Measurements from ENCODE around the gene DNM1.

DNA sequence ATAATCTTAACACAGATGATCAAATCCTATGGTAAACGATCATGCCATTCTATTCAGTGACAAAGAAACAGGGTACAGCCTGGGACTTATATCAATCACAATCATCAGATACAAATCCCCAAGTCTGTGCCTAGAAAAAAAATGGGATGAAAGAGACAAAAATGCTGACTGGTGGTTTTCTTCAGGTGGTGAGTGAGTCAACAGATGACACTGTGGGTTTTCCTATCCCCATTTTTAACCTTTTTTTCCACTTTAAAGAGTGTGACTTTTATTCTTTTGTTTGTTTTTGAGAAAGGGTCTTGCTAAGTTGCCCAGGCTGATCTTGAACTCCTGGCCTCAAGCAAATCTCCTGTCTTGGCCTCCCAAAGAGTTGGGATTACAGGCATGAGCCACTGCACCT lies 15.0 kb upstream of the DNM1 start:
- TF ChIP-seq, protein P1, sequence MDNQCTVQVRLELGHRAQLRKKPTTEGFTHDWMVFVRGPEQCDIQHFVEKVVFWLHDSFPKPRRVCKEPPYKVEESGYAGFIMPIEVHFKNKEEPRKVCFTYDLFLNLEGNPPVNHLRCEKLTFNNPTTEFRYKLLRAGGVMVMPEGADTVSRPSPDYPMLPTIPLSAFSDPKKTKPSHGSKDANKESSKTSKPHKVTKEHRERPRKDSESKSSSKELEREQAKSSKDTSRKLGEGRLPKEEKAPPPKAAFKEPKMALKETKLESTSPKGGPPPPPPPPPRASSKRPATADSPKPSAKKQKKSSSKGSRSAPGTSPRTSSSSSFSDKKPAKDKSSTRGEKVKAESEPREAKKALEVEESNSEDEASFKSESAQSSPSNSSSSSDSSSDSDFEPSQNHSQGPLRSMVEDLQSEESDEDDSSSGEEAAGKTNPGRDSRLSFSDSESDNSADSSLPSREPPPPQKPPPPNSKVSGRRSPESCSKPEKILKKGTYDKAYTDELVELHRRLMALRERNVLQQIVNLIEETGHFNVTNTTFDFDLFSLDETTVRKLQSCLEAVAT (IDR thresholded peaks at IDR 0.05), result no peak
- TF ChIP-seq, protein P2, sequence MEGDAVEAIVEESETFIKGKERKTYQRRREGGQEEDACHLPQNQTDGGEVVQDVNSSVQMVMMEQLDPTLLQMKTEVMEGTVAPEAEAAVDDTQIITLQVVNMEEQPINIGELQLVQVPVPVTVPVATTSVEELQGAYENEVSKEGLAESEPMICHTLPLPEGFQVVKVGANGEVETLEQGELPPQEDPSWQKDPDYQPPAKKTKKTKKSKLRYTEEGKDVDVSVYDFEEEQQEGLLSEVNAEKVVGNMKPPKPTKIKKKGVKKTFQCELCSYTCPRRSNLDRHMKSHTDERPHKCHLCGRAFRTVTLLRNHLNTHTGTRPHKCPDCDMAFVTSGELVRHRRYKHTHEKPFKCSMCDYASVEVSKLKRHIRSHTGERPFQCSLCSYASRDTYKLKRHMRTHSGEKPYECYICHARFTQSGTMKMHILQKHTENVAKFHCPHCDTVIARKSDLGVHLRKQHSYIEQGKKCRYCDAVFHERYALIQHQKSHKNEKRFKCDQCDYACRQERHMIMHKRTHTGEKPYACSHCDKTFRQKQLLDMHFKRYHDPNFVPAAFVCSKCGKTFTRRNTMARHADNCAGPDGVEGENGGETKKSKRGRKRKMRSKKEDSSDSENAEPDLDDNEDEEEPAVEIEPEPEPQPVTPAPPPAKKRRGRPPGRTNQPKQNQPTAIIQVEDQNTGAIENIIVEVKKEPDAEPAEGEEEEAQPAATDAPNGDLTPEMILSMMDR (IDR thresholded peaks at IDR 0.05 in 2 of 3, conservative IDR thresholded peaks at IDR 0.05 in 1 of 3; ENCODE audit: control insufficient read depth in 2 of 3, extremely low read depth in 1 of 3, insufficient read depth in 1 of 3, low read depth in 3 of 3, low read length in 3 of 3), result no peak
- no peak for TF ChIP-seq MXI1 (IDR thresholded peaks at IDR 0.05; ENCODE audit: low read depth, low read length)
- TF ChIP-seq STAT3 (IDR thresholded peaks at IDR 0.05; ENCODE audit: low read depth, low read length), result no peak
- TF ChIP-seq ESRRA (IDR thresholded peaks at IDR 0.05; ENCODE audit: low read length), result no peak
